HepG2 (cell line): ENCODE measurements around the gene GIMAP8. TPM values are rescaled to one million over a fixed set of nuclear protein-coding genes. Genes with fewer than 3 reads are reported as not detected.

Experiments
- ATAC-seq: fragments of 200-7000 bp; cut with Tn5 transposase; 3 replicates; pipeline ENCODE4 v1.9.1; 2020; ENCODE audit warnings: mild to moderate bottlenecking, moderate library complexity
- BruUV-seq: library from RNA; stranded (reverse); fragments of 400-500 nt; replicated peaks from 2 replicates; lab custom pipeline; 2021; lab: Mats Ljungman, UMichigan
- CTCF ChIA-PET: fragments of 300-600 bp; formaldehyde crosslinking; extraction: SDS; loops from one replicate; lab custom pipeline; 2021; ENCODE audit warnings: low total read pairs, inconsistent platforms, low intra/inter-chr PET ratio; lab: Yijun Ruan, JAX
- POLR2A ChIA-PET: fragments of 350-600 bp; sonication (Branson Sonifier 250); formaldehyde crosslinking; loops from one replicate; lab custom pipeline; 2020; ENCODE audit warnings: antibody characterized with exemption, inconsistent platforms; lab: Yijun Ruan, JAX
- DNase-seq: peaks from one replicate; pipeline ENCODE4 v3.0.0-alpha.2; 2015; ENCODE audit warnings: low spot score
- FAIRE-seq: peaks from 3 replicates; lab custom pipeline; 2011; peaks lifted over from hg19 to GRCh38; lab: Jason Lieb, UNC
- H2AFZ ChIP-seq: one replicate; pipeline ENCODE4 v1.6.1; 2011; ENCODE audit warnings: low read length, inconsistent platforms
- H3K27ac ChIP-seq: fragments of 300-600 bp; 3 replicates; pipeline ENCODE4 v1.8.0; 2011; ENCODE audit warnings: mixed run types, mild to moderate bottlenecking, mixed read lengths, low read length, inconsistent platforms; ENCODE audit not compliant: insufficient read depth; ENCODE audit errors: extremely low read length
- H3K27me3 ChIP-seq, 2 experiments: fragments of 200-600 bp in 1 of 2; 2 replicates in 1 of 2; 3 replicates in 1 of 2; pipeline versions ENCODE4 v1.6.0 to v1.8.0; 2011; ENCODE audit warnings: low read length in 2 of 2, mild to moderate bottlenecking in 2 of 2, moderate library complexity in 2 of 2, inconsistent platforms in 1 of 2; ENCODE audit not compliant: insufficient read depth in 2 of 2, control insufficient read depth in 1 of 2
- H3K36me3 ChIP-seq, 2 experiments: fragments of 200-600 bp in 1 of 2; replicated peaks in 1 of 2; 2 replicates in 1 of 2; 3 replicates in 1 of 2; pipeline versions ENCODE4 v1.5.1 to v1.8.0; 2011; ENCODE audit warnings: low read length in 2 of 2, inconsistent platforms in 1 of 2; ENCODE audit not compliant: insufficient read depth in 2 of 2, control insufficient read depth in 1 of 2
- H3K4me1 ChIP-seq: 2 replicates; pipeline ENCODE4 v1.5.1; 2012; ENCODE audit warnings: low read length, inconsistent platforms; ENCODE audit not compliant: insufficient read depth
- H3K4me2 ChIP-seq: 2 replicates; pipeline ENCODE4 v1.6.0; 2011; ENCODE audit warnings: low read depth, low read length, inconsistent platforms
- H3K4me3 ChIP-seq, 3 experiments: fragments of 200-600 bp in 1 of 3; sonication (generic), shearing (Covaris generic) in 1 of 3; replicated peaks in 1 of 3; 2 replicates each; pipeline ENCODE4 v1.5.1; 2011 to 2016; ENCODE audit warnings: low read length in 3 of 3, inconsistent platforms in 2 of 3, low read depth in 2 of 3, mild to moderate bottlenecking in 2 of 3, control low read depth in 1 of 3, mixed read lengths in 1 of 3; ENCODE audit not compliant: insufficient read depth in 1 of 3
- H3K79me2 ChIP-seq: one replicate; pipeline ENCODE4 v1.6.1; 2011; ENCODE audit warnings: low read length, inconsistent platforms; ENCODE audit not compliant: insufficient read depth
- H3K9ac ChIP-seq: 2 replicates; pipeline ENCODE4 v1.6.0; 2011; ENCODE audit warnings: mild to moderate bottlenecking, low read depth, low read length, inconsistent platforms; ENCODE audit not compliant: insufficient read depth
- H3K9me3 ChIP-seq: 2 replicates; pipeline ENCODE4 v1.5.1; 2012; ENCODE audit warnings: mild to moderate bottlenecking, low read length
- H4K20me1 ChIP-seq: 2 replicates; pipeline ENCODE4 v1.6.0; 2011; ENCODE audit warnings: inconsistent platforms, mild to moderate bottlenecking, low read length, moderate library complexity; ENCODE audit not compliant: insufficient read depth
- ARHGAP35 ChIP-seq: sonication (generic); formaldehyde crosslinking; IDR thresholded peaks from 2 replicates; pipeline ENCODE4 v1.9.0; 2022; ENCODE audit warnings: mild to moderate bottlenecking, inconsistent platforms, moderate library complexity, missing genetic modification reagents, borderline replicate concordance
- ARNT2 ChIP-seq: sonication (generic); formaldehyde crosslinking; IDR thresholded peaks from 2 replicates; pipeline ENCODE4 v1.8.0; 2022; ENCODE audit warnings: mild to moderate bottlenecking, low read depth, missing genetic modification reagents, moderate library complexity
- ATF1 ChIP-seq: IDR thresholded peaks from 2 replicates; pipeline ENCODE4 v1.6.1; 2016; ENCODE audit warnings: mild to moderate bottlenecking, control low read depth
- CBX5 ChIP-seq: sonication (generic); formaldehyde crosslinking; IDR thresholded peaks from 2 replicates; pipeline ENCODE4 v1.4.0; 2020; ENCODE audit warnings: missing genetic modification reagents, borderline replicate concordance
- GTF3A ChIP-seq: sonication (generic); formaldehyde crosslinking; conservative IDR thresholded peaks from 2 replicates; pipeline ENCODE4 v1.4.0; 2020; ENCODE audit warnings: mild to moderate bottlenecking, missing genetic modification reagents
- HOXA7 ChIP-seq: sonication (generic); formaldehyde crosslinking; IDR thresholded peaks from 2 replicates; pipeline ENCODE4 v1.8.1; 2022; ENCODE audit warnings: mild to moderate bottlenecking, missing genetic modification reagents, moderate library complexity
- LBX2 ChIP-seq: sonication (generic); formaldehyde crosslinking; IDR thresholded peaks from 2 replicates; pipeline ENCODE4 v1.5.0; 2020; ENCODE audit warnings: missing genetic modification reagents, mild to moderate bottlenecking, borderline replicate concordance
- SIX4 ChIP-seq: sonication (generic); formaldehyde crosslinking; IDR thresholded peaks from 2 replicates; pipeline ENCODE4 v1.4.0; 2020; ENCODE audit warnings: missing genetic modification reagents
- SMYD3 ChIP-seq: sonication (generic); formaldehyde crosslinking; IDR thresholded peaks from 2 replicates; pipeline ENCODE4 v1.8.1; 2023; ENCODE audit warnings: mild to moderate bottlenecking, missing genetic modification reagents
- SP4 ChIP-seq: sonication (generic); formaldehyde crosslinking; IDR thresholded peaks from 2 replicates; pipeline ENCODE4 v1.8.1; 2023; ENCODE audit warnings: mild to moderate bottlenecking, missing genetic modification reagents
- YEATS2 ChIP-seq: sonication (generic); formaldehyde crosslinking; IDR thresholded peaks from 2 replicates; pipeline ENCODE4 v1.4.0; 2020; ENCODE audit warnings: missing genetic modification reagents, borderline replicate concordance
- ZBTB43 ChIP-seq: sonication (generic); formaldehyde crosslinking; conservative IDR thresholded peaks from 2 replicates; pipeline ENCODE4 v1.4.0; 2020; ENCODE audit warnings: missing genetic modification reagents
- ZNF264 ChIP-seq: sonication (generic); formaldehyde crosslinking; IDR thresholded peaks from 2 replicates; pipeline ENCODE4 v1.4.0; 2020; ENCODE audit warnings: missing genetic modification reagents
- ZNF280B ChIP-seq: sonication (generic); formaldehyde crosslinking; IDR thresholded peaks from 2 replicates; pipeline ENCODE4 v1.5.0; 2020; ENCODE audit warnings: missing genetic modification reagents, mild to moderate bottlenecking, borderline replicate concordance
- ZNF841 ChIP-seq: sonication (generic); formaldehyde crosslinking; IDR thresholded peaks from 2 replicates; pipeline ENCODE4 v1.8.1; 2023; ENCODE audit warnings: missing genetic modification reagents, borderline replicate concordance
- WGBS: methylation state at CpG from one replicate; pipeline ENCODE4 v1.1.6; 2017; ENCODE audit warnings: low lambda C conversion rate; 5-methylcytosine and 5-hydroxymethylcytosine counted together
- in situ Hi-C: cut with HindIII; loops from 2 replicates; pipeline ENCODE4 v1.10.0; 2017; ENCODE audit warnings: low pct_unique_long_range_greater_than_20kb; ENCODE audit not compliant: extremely low pct_ligation_motif_present
- intact Hi-C: fragments of 100-400 bp; cut with micrococcal nuclease; formaldehyde crosslinking; loops from one replicate; pipeline ENCODE4 v1.10.0; 2022; ENCODE audit not compliant: unreplicated experiment
- polyA plus RNA-seq, 8 experiments: library from polyadenylated mRNA; depleted of rRNA in 3 of 8; stranded (reverse) in 7 of 8; unstranded in 1 of 8; fragments of >200 nt; fragmentation: Illumina TruSeq in 4 of 8; extraction: Trizol in 4 of 8; gene quantifications; 2 replicates each; pipeline versions ENCODE4 v1.2.1 to v1.2.3, GENCODE V29; 2011 to 2016; ENCODE audit warnings: low read depth in 4 of 8, missing spikeins in 1 of 8, mixed read lengths in 1 of 8; ENCODE audit not compliant: insufficient read depth in 1 of 8
- total RNA-seq, 5 experiments: library from RNA; depleted of rRNA; stranded (reverse); fragments of >200 nt; fragmentation: Illumina TruSeq; extraction: Trizol; gene quantifications; 2 replicates each; pipeline ENCODE4 v1.2.3, GENCODE V29; 2016; ENCODE audit warnings: low read depth in 1 of 5

GIMAP8 gene
- total and polyA plus RNA-seq, 2 of the 13 experiments (the other 11 are each of a cell fraction or from before 2014, with no cell fraction given) = not detected

- TF ChIP-seq LBX2 (CRISPR knock-in tag) = no peak
Observed at GRCh38 chr7:150502519-150502918, 52.1 kb downstream of the GIMAP8 start (continued).

GRCh38 chr7:150503155-150503554 is 52.7 kb downstream of the GIMAP8 start:
- H3K9me3 ChIP-seq = no peaks in the 10 kb centered on the region
- in situ Hi-C loops (no loop called here), intact Hi-C loops (no loop called here)
- 0 out of 5 replicates have a peak, but pooled peaks cover 0 to 5% of the 10 kb centered on the region in 2 experiments for H3K27me3 ChIP-seq
- H3K36me3 ChIP-seq = no peaks in the 10 kb centered on the region
- H3K4me1 ChIP-seq = no peaks in the 10 kb centered on the region
- no peaks in the 10 kb centered on the region for H4K20me1 ChIP-seq
- TF ChIP-seq YEATS2 (CRISPR knock-in tag) (no peak), SIX4 (CRISPR knock-in tag) (no peak), ARNT2 (CRISPR knock-in tag) (no peak), SP4 (CRISPR knock-in tag) (no peak), ZNF841 (no peak), SMYD3 (CRISPR knock-in tag) (no peak), CBX5 (CRISPR knock-in tag) (no peak), ATF1 (CRISPR knock-in tag) (no peak), GTF3A (CRISPR knock-in tag) (no peak), HOXA7 (CRISPR knock-in tag) (no peak), ZNF264 (CRISPR knock-in tag) (no peak), ARHGAP35 (CRISPR knock-in tag) (no peak), ZNF280B (no peak), ZBTB43 (CRISPR knock-in tag) (no peak)
- H3K4me3 ChIP-seq = no peak overlapping the region
- ChIA-PET POLR2A (no interaction called here), CTCF (no interaction called here)
- no peak for FAIRE-seq
- H3K9ac ChIP-seq = no peak overlapping the region
- 3% methylated on average over 4 of the region's 4 CpGs for WGBS
- H3K79me2 ChIP-seq = no peaks in the 10 kb centered on the region
- BruUV-seq = no TSS peak
- H2AFZ ChIP-seq = no peak overlapping the region
- ATAC-seq = no peak
- no peak for DNase-seq
- no peak overlapping the region for H3K4me2 ChIP-seq
- H3K27ac ChIP-seq = no peak overlapping the region
